HEK293T (cell line): ENCODE results near the gene SP9.

ENCODE experiments used
- CTCF ChIA-PET: fragments of 350-600 bp; formaldehyde crosslinking; extraction: SDS; loops from one replicate; lab custom pipeline; 2021; ENCODE audit warnings: antibody characterized with exemption, inconsistent platforms; lab: Yijun Ruan, JAX
- POLR2A ChIA-PET: fragments of 350-600 bp; formaldehyde crosslinking; extraction: SDS; loops from one replicate; lab custom pipeline; 2020; ENCODE audit warnings: antibody characterized with exemption, inconsistent platforms; lab: Yijun Ruan, JAX
- DNase-seq: peaks from one replicate; pipeline ENCODE4 v3.0.0; 2012; ENCODE audit warnings: mixed read lengths; ENCODE audit errors: extremely low spot score
- ARNT ChIP-seq: fragments of 450-650 bp; IDR thresholded peaks from 2 replicates; pipeline ENCODE4 v1.6.1; 2017; ENCODE audit warnings: mild to moderate bottlenecking
- BHLHE40 ChIP-seq: fragments of 450-650 bp; IDR thresholded peaks from 2 replicates; pipeline ENCODE4 v1.6.1; 2016; ENCODE audit warnings: mild to moderate bottlenecking, moderate library complexity, borderline replicate concordance
- CTBP1 ChIP-seq: fragments of 450-650 bp; IDR thresholded peaks from 2 replicates; pipeline ENCODE4 v1.6.1; 2016; ENCODE audit warnings: borderline replicate concordance
- ELF4 ChIP-seq: fragments of 450-650 bp; IDR thresholded peaks from 2 replicates; pipeline ENCODE4 v1.6.1; 2017; ENCODE audit warnings: antibody characterized with exemption
- FOXA1 ChIP-seq: fragments of 450-650 bp; IDR thresholded peaks from 2 replicates; pipeline ENCODE4 v1.6.1; 2016; ENCODE audit warnings: mild to moderate bottlenecking
- FOXK2 ChIP-seq: fragments of 450-650 bp; IDR thresholded peaks from 2 replicates; pipeline ENCODE4 v1.6.1; 2016; ENCODE audit warnings: mild to moderate bottlenecking
- FOXM1 ChIP-seq: fragments of 450-650 bp; IDR thresholded peaks from 2 replicates; pipeline ENCODE4 v1.6.1; 2017; ENCODE audit warnings: mild to moderate bottlenecking, borderline replicate concordance
- HDGF ChIP-seq: fragments of 450-650 bp; IDR thresholded peaks from 2 replicates; pipeline ENCODE4 v1.6.1; 2017; ENCODE audit warnings: antibody characterized with exemption, borderline replicate concordance
- L3MBTL2 ChIP-seq: fragments of 450-650 bp; conservative IDR thresholded peaks from 2 replicates; pipeline ENCODE4 v1.6.1; 2016; ENCODE audit warnings: mild to moderate bottlenecking
- LEF1 ChIP-seq: fragments of 450-650 bp; IDR thresholded peaks from 2 replicates; pipeline ENCODE4 v1.6.1; 2017; ENCODE audit warnings: mild to moderate bottlenecking, borderline replicate concordance
- NFRKB ChIP-seq: fragments of 450-650 bp; IDR thresholded peaks from 2 replicates; pipeline ENCODE4 v1.6.1; 2016; ENCODE audit warnings: mild to moderate bottlenecking, moderate library complexity
- SP1 ChIP-seq: fragments of 450-650 bp; IDR thresholded peaks from 2 replicates; pipeline ENCODE4 v1.6.1; 2017
- SUZ12 ChIP-seq: fragments of 450-650 bp; IDR thresholded peaks from 2 replicates; pipeline ENCODE4 v1.6.1; 2016; ENCODE audit warnings: mild to moderate bottlenecking
- TARDBP ChIP-seq: fragments of 450-650 bp; IDR thresholded peaks from 2 replicates; pipeline ENCODE4 v1.6.1; 2016
- ZNF384 ChIP-seq: fragments of 450-650 bp; IDR thresholded peaks from 2 replicates; pipeline ENCODE4 v1.6.1; 2016
- TF ChIP-seq, protein P1 (sequence below): fragments of 450-650 bp; IDR thresholded peaks from 2 replicates; pipeline ENCODE4 v1.6.1; 2016

The SP9 gene

DNA sequence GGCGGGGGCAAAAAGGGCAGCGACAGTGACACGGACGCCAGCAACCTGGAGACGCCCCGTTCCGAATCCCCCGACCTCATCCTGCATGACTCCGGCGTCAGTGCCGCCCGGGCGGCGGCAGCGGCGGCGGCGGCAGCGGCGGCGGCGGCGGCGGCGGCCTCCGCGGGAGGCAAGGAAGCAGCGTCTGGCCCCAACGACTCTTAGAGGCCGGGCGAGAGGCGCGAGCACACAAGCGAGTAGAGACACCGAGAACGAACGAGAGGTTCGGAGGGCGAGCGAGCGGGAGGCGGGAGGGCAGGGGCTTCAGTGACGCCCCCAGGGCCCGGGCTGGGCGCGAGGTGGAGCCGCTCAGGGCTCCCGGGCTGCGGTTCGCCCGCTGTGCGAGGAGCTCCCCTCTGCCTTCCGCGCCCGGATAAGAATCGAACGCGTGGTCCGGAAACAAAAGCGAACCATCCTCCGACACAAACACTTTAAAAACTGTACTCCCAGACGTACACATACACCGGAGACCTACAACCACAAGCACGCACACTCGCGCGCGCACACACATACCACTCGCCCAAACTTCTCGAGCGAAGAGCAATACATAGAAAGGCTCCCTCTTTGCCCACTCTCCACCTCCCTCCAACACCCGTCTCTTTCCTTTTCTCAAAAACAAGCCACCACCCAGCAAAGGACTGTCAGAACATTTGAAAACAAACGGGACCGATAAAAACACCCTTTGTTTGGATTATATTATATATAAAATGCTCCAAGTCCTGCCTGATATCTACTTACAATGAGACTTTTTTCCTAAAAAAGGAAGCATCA is 2.8 kb downstream of the SP9 start:
- POLR2A ChIA-PET = interaction anchor here (2.0 kb wide), 1 partner anchor 89 kb away, joined by 13 read pairs; the partner anchor contains the start of gene OLA1
- TF ChIP-seq SUZ12 (no peak), FOXK2 (no peak), ZNF384 (no peak), SP1 (no peak), L3MBTL2 (peak; percentile 55), FOXM1 (no peak), ELF4 (no peak), CTBP1 (no peak)
- DNase-seq = peak; percentile 37
- CTCF ChIA-PET = interaction anchor here (0.6 to 1.1 kb wide), 6 partner anchors 87 to 688 kb away, joined by 3 to 4 read pairs (median 3); no protein-coding TSS in a partner anchor

DNA sequence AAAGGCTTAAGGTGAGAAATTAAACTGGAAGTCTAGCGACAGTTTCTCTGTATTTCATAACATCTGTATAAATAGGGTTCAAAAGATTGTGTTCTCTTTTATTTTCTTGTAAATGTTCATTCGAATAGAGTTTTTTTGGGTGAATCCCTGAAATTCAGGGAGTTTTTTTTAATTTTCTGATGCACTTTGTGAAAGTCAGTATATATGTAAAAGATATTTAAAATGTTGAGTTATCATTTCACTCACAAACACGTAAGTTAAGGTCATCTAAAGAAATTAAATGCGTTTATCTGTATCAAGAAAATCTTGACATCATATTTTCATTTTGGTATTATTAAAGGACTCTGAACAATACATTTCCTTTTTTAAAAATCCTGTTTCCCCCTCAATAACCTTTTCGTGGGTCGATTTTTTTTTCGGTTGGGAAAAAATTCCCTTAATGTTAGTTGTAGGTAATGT is 3.4 kb downstream of the SP9 start:
- no peak for TF ChIP-seq SP1
- TF ChIP-seq HDGF = no peak
- no peak for TF ChIP-seq LEF1
- no peak for TF ChIP-seq NFRKB
- TF ChIP-seq SUZ12 = no peak
- TF ChIP-seq TARDBP = no peak
- TF ChIP-seq, protein P1, sequence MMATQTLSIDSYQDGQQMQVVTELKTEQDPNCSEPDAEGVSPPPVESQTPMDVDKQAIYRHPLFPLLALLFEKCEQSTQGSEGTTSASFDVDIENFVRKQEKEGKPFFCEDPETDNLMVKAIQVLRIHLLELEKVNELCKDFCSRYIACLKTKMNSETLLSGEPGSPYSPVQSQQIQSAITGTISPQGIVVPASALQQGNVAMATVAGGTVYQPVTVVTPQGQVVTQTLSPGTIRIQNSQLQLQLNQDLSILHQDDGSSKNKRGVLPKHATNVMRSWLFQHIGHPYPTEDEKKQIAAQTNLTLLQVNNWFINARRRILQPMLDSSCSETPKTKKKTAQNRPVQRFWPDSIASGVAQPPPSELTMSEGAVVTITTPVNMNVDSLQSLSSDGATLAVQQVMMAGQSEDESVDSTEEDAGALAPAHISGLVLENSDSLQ = no peak
- TF ChIP-seq CTBP1 = no peak
- TF ChIP-seq FOXA1 = no peak
- TF ChIP-seq ZNF384 = no peak
- no peak for TF ChIP-seq FOXK2
- TF ChIP-seq ARNT = no peak
- no peak for DNase-seq
- ChIA-PET POLR2A (interaction anchor here (2.0 kb wide), 1 partner anchor 90 kb away, joined by 13 read pairs; the partner anchor contains the start of gene OLA1), CTCF (no interaction called here)

DNA sequence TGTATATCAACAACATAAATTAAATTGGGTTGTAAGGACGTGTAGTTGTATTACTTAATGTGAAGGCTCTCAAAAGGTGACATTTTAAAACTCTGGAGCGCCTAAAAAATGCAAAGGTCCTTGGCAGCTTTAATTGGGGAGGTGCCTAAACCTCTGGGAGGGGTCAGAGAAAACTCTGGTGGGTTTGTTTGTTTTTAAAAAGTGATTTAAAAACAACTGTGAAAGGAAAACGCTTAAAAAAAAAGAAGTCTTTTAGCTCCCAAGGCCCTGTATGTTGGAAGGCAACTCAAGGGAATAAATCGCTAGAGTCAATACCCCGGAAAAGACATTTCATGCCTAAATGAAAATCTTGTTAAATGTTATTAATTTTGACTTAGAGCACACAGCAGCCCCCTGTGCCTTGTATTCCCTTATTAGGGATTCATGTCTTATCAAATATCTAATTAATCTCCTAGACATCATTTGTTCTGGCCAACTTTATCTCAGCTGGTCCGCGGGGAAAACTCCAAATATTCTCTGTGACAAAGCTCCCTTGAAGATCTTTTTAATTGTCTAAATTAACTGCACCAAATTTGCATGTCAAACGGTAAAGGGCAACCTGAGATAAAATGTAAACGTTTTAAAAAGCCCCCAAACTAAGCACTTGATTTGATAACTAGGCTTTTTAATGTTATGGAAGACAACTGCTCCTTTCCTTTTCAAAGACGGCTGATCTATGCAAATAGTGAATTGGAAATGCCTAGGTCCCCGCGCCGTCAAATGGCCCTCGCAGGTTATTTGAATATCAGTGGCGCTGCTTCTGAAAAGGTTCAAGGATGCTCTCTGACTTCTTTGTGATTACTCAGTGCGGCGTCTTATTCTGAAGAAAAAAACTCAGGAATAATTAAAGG is 4.2 kb downstream of the SP9 start:
- DNase-seq = no peak
- POLR2A ChIA-PET = no interaction called here
- no peak for TF ChIP-seq SUZ12
- no peak for TF ChIP-seq FOXM1
- no peak for TF ChIP-seq BHLHE40
- TF ChIP-seq ARNT = no peak
- TF ChIP-seq SP1 = no peak
- no peak for TF ChIP-seq CTBP1
- no peak for TF ChIP-seq FOXK2
- no peak for TF ChIP-seq ELF4
- no peak for TF ChIP-seq NFRKB
- TF ChIP-seq FOXA1 = no peak
- no peak for TF ChIP-seq HDGF
- no peak for TF ChIP-seq LEF1
- no peak for TF ChIP-seq TARDBP
- TF ChIP-seq, protein P1 = no peak
- TF ChIP-seq ZNF384 = no peak
- CTCF ChIA-PET = interaction anchor here (0.6 kb wide), 1 partner anchor 177 kb away, joined by 4 read pairs; no protein-coding TSS in a partner anchor

DNA sequence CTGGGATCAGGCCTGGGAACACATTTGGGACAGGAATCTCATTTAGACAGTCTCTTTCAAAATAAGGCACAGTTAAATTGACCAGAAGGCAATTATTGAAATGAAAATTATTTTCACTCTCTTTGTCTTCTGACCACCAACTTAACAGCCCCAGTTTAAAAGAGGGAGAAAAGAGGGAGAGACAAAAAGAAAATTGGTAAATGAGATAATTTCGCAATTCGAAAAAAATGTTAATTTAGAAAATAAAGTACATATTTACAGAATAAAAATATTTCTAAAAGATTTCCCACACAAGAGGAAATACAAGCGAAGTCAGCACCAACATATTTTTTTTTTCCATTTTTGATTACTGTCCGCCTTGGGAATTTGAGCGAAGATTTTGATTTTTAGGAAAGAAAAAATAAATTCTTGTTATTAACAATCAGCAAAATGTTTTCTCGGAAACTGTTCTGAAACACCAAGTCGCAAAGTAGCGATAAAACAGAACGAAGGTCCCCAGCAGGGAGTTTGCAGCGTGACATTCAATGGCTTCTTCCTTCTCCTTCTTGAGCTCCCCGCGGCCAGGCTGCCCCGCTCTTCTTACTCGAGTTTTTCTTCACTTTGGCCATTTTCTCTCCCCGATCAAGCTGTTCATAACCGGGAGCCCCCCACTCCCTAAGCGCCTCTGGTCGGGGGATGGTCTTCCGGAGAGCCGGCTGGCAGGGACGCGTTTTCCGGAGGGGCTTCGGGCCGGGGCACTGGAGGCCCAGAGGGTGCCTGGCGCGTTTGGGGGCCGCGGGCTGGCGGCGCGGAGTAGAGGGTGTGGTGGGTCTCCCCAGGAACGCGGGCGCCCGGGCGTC is 5.0 kb downstream of the SP9 start:
- ChIA-PET CTCF (no interaction called here), POLR2A (no interaction called here)

More for the DNA sequence above, 5.0 kb downstream of the SP9 start:
- DNase-seq = no peak
- TF ChIP-seq TARDBP (no peak), FOXM1 (no peak), BHLHE40 (no peak), ZNF384 (no peak)
- TF ChIP-seq, protein P1 = no peak
